ENCODE data around the gene TIPARP.
"Not testable (repeated sequence)": the region's sequence is repeated elsewhere in the genome, so short reads cannot be mapped to it uniquely, and the experiment has no call there.

Gene TIPARP

GRCh38 chr3:156718622-156719306 is 44.4 kb downstream of the TIPARP start:
- DNase-seq, result peak in 2 of 14 donors; percentile 12 to 13

DNA sequence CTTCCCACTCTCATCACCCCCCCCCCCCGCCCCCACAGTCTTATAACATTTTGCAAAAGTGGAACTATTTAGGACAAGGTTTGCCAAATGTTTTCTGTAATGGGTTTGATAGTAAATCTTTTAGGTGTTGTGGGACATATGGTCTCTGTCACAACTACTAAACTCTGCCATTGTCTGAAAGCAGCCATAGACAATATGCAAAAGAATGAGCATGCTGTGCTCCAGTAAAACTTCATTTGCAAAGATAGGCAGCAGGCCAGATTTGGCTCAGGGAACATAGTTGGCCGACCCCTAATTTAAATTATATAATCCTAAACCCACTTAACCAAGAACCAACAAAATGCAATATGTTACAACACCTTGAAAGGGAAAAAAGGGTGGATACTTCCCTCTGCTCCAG is 46.4 kb downstream of the TIPARP start:
- DNase-seq, result no peak

- no peak for DNase-seq
These were observed 47.6 kb downstream of the TIPARP start for GRCh38 chr3:156721687-156722618.

DNA sequence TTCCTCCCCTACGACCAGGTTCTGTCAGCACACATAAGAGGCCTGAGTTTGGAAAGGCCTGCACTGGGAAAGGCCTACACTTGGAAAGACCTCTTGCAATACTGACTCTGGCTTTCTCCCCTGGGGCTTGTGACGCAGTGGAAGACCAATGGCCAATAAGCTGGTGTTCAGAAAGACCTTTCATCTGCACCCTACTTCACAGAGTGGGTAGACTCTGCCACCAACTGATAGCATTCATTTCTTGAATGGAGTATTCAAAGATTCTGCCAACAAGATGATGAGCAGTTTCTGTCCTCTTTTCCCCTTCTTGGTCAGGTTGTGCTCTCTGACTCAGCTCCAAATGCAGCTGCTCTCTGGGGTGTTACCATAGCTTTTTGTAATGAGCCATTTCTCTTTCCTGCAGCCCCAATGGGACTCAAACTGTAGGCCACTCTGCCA is 48.8 kb downstream of the TIPARP start:
- DNase-seq, result peak in 1 of 14 donors; percentile 13

DNA sequence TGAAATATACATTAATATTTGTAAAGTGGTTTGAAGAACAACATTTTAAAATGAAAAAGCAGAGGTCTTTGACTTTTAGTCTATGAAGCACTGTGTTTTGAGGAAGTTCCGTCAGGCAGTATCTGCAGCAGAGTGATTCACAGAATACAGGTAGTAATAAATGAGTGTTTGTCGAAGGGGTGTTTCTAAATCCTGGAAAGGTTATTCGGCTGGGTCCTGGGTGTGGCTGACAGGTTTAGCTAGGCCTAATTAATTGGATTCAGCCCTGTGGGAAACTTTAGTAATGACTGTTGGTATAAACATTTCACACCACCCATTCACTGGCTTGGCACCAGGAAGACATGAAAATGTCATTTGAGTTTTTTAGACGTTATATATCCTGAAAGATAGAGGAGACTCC is 51.3 kb downstream of the TIPARP start:
- no peak for DNase-seq

GRCh38 chr3:156726456-156726855 is 52.1 kb downstream of the TIPARP start:
- DNase-seq, result no peak

DNA sequence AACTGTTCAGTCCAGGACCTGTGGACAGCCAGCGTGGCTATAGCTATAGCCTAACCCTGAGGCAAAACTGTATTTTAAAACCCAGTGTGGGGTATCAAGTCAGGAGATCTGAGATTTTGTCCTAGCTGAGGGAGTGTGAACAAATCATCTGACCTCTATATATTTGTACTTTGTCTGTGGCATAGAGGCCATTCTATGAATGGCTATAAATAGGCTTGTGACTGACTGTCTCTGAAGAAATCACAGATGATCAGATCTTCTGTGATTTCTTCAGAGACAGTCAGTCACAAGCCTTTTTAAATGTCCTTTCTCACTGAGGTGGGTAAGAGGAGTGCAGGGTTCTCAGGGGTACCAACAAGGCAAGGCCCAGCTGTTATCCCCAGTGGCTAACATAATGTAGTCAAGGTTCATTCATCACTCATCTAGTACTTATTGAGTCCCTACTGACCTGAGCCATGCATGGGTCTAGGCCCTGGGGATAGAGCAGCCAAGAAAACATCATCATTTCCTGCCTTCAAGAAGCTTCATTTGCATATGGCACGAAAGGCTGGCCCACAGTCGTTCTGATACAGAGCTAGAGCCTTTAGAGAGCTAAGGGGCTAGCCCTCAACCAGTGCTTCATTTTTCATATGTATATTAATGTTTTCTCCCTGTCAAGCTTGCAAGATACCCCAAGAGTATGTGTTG is 53.3 kb downstream of the TIPARP start:
- no peak for DNase-seq

DNA sequence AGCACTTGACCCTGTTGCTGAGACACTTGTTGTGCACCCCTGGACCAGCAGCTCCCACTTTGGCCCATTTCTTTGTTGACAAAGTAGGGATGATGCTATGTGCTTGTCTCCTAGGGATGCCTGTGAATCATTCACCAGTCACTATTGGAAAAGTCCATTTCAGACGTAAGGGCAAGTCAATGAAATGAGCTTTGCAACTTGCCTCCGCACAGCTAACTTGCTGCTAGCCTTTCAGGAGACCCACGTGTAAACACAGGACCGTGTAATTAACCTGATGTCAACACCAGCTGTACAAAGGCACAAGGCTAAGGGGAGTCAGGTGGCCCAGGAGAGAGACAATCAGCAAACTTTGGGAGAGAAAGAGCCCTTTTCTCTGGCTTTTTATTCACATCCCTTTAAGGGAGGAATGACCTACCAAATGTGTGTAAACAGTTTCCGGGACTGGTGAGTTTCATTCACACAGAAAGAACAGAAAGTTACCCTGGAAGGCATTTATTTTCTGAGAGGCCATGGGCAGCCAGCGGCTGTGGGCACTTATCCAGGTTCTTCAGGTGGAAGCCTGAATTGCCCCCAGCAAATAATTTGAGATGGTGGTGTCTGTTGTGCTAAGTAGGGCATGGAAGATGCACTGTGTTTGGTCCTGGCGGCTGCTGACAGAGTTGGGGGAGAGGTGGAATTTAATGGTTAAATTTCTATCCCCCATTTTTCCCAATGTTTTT is 54.0 kb downstream of the TIPARP start:
- peak in 1 of 14 donors; percentile 39 for DNase-seq

DNA sequence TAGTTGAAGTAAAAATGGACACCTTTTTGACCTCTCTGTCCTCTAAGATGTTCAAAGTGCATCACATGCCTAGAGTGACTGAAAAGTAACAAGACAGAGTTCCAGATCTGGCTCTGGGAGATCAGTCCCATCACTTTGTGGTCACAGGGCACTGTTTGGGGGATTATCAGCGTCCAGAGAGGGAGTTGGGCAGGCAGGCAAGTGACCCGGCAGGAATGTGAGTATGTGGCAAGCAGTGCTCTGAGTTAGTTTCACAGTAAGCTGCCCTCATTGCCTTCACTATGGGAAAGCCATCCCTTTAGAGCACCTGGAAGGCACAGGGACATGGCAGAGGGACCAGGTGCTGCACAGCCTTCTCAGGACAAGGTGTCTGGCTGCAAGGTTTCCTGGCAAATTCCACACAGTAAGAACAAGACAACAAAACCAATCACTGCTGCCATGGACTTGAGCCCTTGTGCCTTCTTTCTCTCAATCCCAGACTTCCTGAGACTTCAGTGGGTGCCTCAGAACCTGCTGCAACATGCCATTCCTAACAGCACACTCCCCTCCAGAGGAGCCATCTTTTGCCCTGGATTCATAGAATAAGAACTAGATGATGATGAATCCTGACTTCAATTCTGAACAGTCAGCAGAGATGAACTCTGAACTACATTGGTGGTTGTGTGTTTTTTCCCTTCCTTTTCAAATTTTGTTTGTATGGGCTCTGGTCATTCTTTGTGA is 55.2 kb downstream of the TIPARP start:
- DNase-seq, result no peak

- no peak for DNase-seq
These were observed 57.4 kb downstream of the TIPARP start for GRCh38 chr3:156731813-156732212.

- no peak for DNase-seq
These were observed 57.9 kb downstream of the TIPARP start for GRCh38 chr3:156732261-156732660.

DNA sequence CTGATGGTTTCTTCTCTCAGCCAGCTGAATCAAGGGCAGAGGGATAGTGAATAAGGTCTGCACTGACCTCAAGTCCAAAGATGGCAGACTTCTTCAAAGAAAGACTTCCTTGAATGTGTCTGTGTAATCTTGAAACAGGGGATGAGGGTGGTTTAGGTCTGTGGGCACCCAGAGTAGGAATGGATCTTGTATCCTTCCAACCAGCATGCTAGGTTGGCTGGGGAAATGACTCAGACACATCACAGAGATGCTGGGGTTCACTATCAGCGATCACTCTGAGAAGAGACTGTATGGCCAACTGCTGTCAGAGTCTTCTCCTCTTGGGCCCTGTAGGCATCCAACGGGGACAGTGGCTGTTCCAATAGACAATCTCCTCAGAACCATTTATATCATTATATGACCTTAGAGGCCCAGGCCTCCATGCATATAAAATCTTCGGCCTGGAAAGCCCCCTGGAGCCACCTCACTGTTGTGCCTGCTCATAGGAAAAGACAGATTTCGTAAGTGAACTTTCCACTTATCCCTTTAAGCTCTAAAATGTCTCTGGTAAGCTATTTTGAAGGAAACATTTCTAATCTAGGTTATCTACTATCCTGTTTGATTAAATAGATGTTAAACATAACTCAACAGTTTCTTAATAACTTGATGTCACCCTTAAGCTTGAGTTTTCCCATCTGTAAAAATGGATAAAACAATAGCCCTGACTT is 58.5 kb downstream of the TIPARP start:
- DNase-seq, result no peak

DNA sequence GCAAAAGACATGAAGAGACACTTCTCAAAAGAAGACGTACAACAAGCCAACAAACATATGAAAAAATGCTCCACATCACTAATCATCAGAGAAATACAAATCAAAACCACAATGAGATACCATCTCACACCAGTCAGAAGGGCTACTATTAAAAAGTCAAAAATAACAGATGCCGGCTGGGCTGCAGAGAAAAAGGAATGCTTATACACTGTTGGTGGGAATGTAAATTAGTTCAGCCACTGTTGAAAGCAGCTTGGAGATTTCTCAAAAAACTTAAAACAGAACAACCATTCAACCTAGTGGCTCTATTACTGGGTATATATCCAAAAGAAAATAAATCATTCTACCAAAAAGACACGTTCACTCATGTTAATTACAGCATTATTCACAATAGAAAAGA is 60.3 kb downstream of the TIPARP start:
- DNase-seq, result not testable (repeated sequence)

DNA sequence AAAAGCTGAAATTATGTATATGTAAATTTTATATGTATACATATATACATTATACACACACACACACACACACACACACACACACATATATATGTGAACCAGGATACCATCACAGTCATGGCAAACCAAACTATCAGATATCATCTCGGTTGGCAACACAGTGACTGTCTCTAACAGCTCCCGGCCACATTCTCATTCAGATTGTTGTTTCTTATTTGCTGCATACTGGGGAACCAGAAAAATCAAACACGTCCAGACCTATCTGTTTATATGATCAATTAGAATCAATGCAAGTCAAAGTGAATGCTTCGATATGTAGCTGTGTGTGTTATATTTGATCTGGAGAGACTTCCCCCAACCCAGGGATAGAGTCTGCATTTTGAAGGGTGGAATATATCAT is 61.1 kb downstream of the TIPARP start:
- no peak for DNase-seq

DNA sequence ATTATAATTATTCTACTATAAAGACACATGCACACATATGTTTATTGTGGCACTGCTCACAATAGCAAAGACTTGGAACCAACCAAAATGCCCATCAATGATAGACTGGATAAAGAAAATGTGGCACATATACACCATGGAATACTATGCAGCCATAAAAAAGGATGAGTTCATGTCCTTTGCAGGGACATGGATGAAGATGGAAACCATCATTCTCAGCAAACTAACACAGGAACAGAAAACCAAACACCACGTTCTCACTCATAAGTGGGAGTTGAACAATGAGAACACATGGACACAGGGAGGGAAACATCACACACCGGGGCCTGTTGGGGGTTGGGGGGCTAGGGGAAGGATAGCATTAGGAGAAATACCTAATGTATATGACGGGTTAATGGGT is 62.7 kb downstream of the TIPARP start:
- DNase-seq, result not testable (repeated sequence)

DNA sequence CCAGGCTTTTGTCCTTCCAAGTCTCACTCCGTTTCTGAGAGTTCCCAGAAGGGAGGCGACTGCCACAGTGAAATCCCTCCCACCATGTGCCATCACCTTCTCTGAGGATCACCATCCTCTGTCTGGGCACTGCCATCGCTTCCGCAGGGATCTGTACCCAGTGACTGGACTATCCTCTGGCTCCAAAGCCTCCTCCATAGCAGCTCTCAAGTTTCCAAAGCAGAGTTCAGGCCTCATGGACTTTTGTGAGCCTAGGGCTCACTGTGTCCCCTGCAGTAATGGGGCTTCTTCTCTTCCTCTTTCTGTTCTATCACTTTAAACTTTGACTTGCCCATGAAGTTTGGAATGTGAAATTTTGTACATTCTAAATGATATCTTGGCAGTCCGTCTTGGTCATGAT is 63.9 kb downstream of the TIPARP start:
- DNase-seq, result no peak

GRCh38 chr3:156739976-156740375 is 65.6 kb downstream of the TIPARP start:
- no peak for DNase-seq

DNA sequence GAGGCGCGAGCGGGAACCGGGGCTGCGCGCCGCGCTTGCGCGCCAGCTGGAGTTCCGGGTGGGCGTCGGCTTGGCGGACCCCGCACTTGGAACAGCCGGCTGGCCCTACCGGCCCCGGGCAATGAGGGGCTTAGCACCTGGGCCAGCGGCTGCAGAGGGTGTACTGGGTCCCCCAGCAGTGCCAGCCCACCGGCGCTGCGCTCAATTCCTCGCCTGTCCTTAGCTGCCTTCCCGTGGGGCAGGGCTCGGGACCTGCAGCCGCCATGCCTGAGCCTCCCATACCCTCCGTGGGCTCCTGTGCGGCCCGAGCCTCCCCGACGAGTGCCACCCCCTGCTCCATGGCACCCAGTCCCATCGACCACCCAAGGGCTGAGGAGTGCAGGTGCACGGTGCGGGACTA is 66.2 kb downstream of the TIPARP start:
- DNase-seq, result not testable (repeated sequence)

DNA sequence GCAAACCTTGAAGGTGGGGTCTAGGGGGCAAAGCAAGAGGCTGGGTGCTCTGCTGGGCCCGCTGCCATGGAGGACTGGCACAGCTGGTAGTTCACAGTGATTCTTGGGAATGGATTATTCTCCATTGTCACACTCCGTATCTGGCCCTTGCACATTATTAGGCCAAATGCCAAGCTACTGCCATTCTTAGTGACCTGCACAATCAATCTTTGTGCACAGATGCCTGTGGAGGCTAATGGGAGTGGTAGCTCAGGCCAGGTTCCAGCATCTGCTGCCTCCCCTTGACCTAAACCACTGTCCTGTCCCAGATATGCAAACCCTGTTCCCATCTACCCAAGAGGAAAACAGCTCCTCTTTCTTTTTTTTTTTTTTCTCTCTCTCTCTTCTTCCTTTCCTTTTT is 67.5 kb downstream of the TIPARP start:
- DNase-seq, result peak in 1 of 14 donors; percentile 13

GRCh38 chr3:156742401-156742800 is 68.0 kb downstream of the TIPARP start:
- peak in 1 of 14 donors; percentile 60 for DNase-seq

DNA sequence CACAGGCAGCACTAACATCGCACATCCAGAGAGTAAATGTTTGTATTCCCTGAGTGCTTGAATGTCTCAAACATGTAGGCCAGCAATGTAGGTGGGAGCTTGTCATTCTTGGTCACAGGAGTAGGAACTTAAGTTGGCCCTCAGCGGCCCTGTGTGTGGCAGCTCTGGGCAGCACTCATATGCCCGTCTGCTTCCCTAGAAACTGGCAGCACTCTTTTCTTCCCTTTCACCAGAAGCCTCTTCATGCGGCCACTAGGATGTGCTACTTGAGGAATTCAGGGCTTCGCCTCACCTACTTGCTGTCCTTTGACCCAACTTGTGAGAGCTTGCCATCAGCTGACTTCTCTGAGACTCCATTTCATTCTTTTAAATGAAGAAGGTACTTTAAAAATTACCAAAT is 69.5 kb downstream of the TIPARP start:
- DNase-seq, result no peak

Data from C1 segment of cervical spinal cord (tissue), 14 donors.